Glutamatergic neuron (in vitro differentiated cells): ENCODE data around the gene ZNF511. TPM values are rescaled to one million over a fixed set of nuclear protein-coding genes. Genes with fewer than 3 reads are reported as not detected.

ENCODE experiments used
- DNase-seq: peaks from one replicate; pipeline ENCODE4 v3.0.0; 2022
- H3K27ac Mint-ChIP-seq: one replicate; pipeline ENCODE4 v1.8.0; 2020; ENCODE audit warnings: mild to moderate bottlenecking, mixed read lengths, inconsistent platforms; ENCODE audit not compliant: unreplicated experiment
- H3K27me3 Mint-ChIP-seq: one replicate; pipeline ENCODE4 v1.8.0; 2020; ENCODE audit warnings: mild to moderate bottlenecking, moderate library complexity, mixed read lengths, inconsistent platforms; ENCODE audit not compliant: unreplicated experiment
- H3K36me3 Mint-ChIP-seq: one replicate; pipeline ENCODE4 v1.8.0; 2020; ENCODE audit warnings: mild to moderate bottlenecking, mixed read lengths, inconsistent platforms; ENCODE audit not compliant: unreplicated experiment
- H3K4me1 Mint-ChIP-seq: one replicate; pipeline ENCODE4 v1.8.0; 2020; ENCODE audit warnings: mild to moderate bottlenecking, low read depth, mixed read lengths, inconsistent platforms; ENCODE audit not compliant: unreplicated experiment
- H3K4me3 Mint-ChIP-seq: one replicate; pipeline ENCODE4 v1.8.0; 2020; ENCODE audit warnings: mild to moderate bottlenecking, mixed read lengths, inconsistent platforms; ENCODE audit not compliant: unreplicated experiment
- H3K9me3 Mint-ChIP-seq: one replicate; pipeline ENCODE4 v1.8.0; 2020; ENCODE audit warnings: mild to moderate bottlenecking, moderate library complexity, mixed read lengths, inconsistent platforms; ENCODE audit not compliant: unreplicated experiment
- CTCF ChIP-seq: fragments of 200-600 bp; sonication (generic); IDR thresholded peaks from one replicate; pipeline ENCODE4 v1.5.0; 2021; ENCODE audit not compliant: partially characterized antibody, unreplicated experiment
- total RNA-seq: library from RNA; stranded (reverse); fragmentation: NEBNext Ultra II Directional; extraction: Animal tissue kit (Norgen Biotek cat#: 25700); gene quantifications from one replicate; pipeline ENCODE4 v1.2.1, GENCODE V29; 2021; ENCODE audit not compliant: unreplicated experiment

Gene ZNF511
- total RNA-seq, 1 donor from 2014 or later: 24.6 TPM

DNA sequence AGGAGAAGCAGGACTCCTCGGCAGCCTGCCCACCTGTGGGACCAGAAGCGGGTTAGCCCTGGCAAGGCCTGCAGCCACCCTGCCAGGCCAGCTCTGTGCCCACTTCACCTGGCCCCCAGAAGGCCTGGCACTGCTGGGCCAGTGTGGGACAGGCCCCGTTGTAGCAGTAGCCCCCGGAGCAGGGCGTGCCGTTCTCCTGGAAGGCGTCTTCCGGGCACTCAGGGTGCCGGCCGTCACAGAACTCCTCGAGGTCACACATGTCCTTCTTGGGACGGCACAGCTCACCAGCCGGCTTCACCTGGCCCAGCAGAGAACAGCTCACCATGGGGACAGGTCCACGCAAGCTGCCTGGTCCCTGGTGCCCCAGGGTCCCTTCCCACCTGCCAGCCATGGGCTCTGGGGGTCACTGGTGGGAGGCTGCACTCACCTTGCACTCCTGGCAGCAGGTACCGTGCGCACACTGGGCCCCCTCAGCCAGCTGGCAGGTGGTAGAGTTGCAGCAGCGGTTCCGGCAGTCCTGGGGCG is 37.9 kb upstream of the ZNF511 start:
- DNase-seq: no peak
- no peak overlapping the region for H3K27ac Mint-ChIP-seq
- no peak for TF ChIP-seq CTCF
- no peaks in the 10 kb centered on the region for H3K4me1 Mint-ChIP-seq
- no peaks in the 10 kb centered on the region for H3K9me3 Mint-ChIP-seq
- H3K36me3 Mint-ChIP-seq: no peaks in the 10 kb centered on the region
- no peak overlapping the region for H3K4me3 Mint-ChIP-seq
- H3K27me3 Mint-ChIP-seq: peaks cover 2% of the 10 kb centered on the region

- TF ChIP-seq CTCF: no peak
Measured at GRCh38 chr10:133271521-133272300, 37.0 kb upstream of the ZNF511 start.

GRCh38 chr10:133272301-133272963 is 36.3 kb upstream of the ZNF511 start:
- Mint-ChIP-seq H3K4me3 (no peak overlapping the region), H3K36me3 (no peaks in the 10 kb centered on the region), H3K27ac (no peak overlapping the region), H3K9me3 (no peaks in the 10 kb centered on the region), H3K27me3 (no peaks in the 10 kb centered on the region), H3K4me1 (no peaks in the 10 kb centered on the region)
- DNase-seq: no peak
- no peak for TF ChIP-seq CTCF

More at GRCh38 chr10:133271521-133272300, 37.0 kb upstream of the ZNF511 start:
- Mint-ChIP-seq H3K36me3 (no peaks in the 10 kb centered on the region), H3K27me3 (no peaks in the 10 kb centered on the region), H3K4me1 (no peaks in the 10 kb centered on the region), H3K9me3 (no peaks in the 10 kb centered on the region), H3K27ac (no peak overlapping the region), H3K4me3 (no peak overlapping the region)
- DNase-seq: no peak

DNA sequence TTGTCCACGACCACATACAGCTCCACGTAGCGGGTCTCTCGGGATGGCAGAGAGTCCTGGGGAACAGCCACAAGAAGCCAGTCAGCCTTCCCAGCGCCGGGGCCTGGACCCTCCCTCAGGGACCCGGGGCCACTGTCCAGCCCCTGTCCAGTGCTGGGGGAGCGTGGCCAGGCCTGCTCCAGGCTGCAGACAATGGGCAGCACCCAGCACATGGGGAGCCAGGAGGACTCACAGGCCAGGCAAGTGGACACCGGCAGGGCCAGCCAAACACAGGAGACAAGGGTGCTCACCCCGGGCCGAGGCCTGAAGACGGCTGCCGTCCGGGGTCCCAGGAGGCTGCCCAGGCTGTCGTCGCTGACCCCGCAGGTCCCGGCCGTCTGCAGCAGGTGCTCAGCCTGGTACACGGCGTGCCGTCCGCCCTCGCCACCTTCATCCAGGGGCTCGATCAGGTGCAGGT is 35.7 kb upstream of the ZNF511 start:
- Mint-ChIP-seq H3K36me3 (no peaks in the 10 kb centered on the region), H3K4me1 (no peaks in the 10 kb centered on the region), H3K9me3 (no peaks in the 10 kb centered on the region), H3K27ac (no peak overlapping the region), H3K27me3 (no peaks in the 10 kb centered on the region), H3K4me3 (no peak overlapping the region)
- TF ChIP-seq CTCF: no peak
- no peak for DNase-seq
